Ascending aorta (tissue), 2 donors: ENCODE data around the gene RASGEF1C. TPM values are rescaled to one million over a fixed set of nuclear protein-coding genes. Genes with fewer than 3 reads are reported as not detected.

ENCODE experiments used
- DNase-seq, 2 donors: peaks; one replicate each; pipeline ENCODE4 v3.0.0-alpha.2; 2019; ENCODE audit warnings: low spot score in 2 of 2
- H3K27ac ChIP-seq, 2 donors: fragments of 200-600 bp; sonication (generic); one replicate each; pipeline ENCODE4 v1.5.1; 2016 to 2017; ENCODE audit warnings: mild to moderate bottlenecking in 1 of 2
- H3K27me3 ChIP-seq: fragments of 200-600 bp; sonication (generic); one replicate; pipeline ENCODE4 v1.5.1; 2017
- H3K36me3 ChIP-seq, 2 donors: fragments of 200-600 bp; sonication (generic); one replicate each; pipeline ENCODE4 v1.5.1; 2016
- H3K4me1 ChIP-seq, 2 donors: fragments of 200-600 bp; sonication (generic); one replicate each; pipeline ENCODE4 v1.5.1; 2016 to 2017; ENCODE audit warnings: mild to moderate bottlenecking in 1 of 2
- H3K4me3 ChIP-seq, 2 donors: fragments of 200-600 bp; sonication (generic); one replicate each; pipeline ENCODE4 v1.5.1; 2016 to 2017; ENCODE audit warnings: mild to moderate bottlenecking in 1 of 2
- H3K9me3 ChIP-seq, 2 donors: fragments of 200-600 bp; sonication (generic); one replicate each; pipeline ENCODE4 v1.5.1; 2016
- CTCF ChIP-seq, 3 experiments: fragments of 200-600 bp in 2 of 3; fragments of 450-650 bp in 1 of 3; sonication (generic) in 2 of 3; IDR thresholded peaks; one replicate each; pipeline ENCODE4 v1.5.1; 2016 to 2019; ENCODE audit warnings: antibody characterized with exemption in 3 of 3, mild to moderate bottlenecking in 1 of 3, moderate library complexity in 1 of 3
- intact Hi-C: fragments of 100-400 bp; cut with DNase I; formaldehyde crosslinking; loops from one replicate; pipeline ENCODE4 v1.15.1; 2023
- total RNA-seq: library from RNA; depleted of rRNA; stranded (reverse); fragments of >200 nt; gene quantifications from one replicate; pipeline ENCODE4 v1.1.0, GENCODE V29; 2016

Gene RASGEF1C
- total RNA-seq, 1 donor from 2014 or later, result not detected

- Histone ChIP-seq H3K36me3 (no peaks in the 10 kb centered on the region), H3K4me1 (no peaks in the 10 kb centered on the region), H3K4me3 (no peak overlapping the region), H3K9me3 (peaks cover 5 to 18% of the 10 kb centered on the region in 2 donors), H3K27ac (no peak overlapping the region), H3K27me3 (no peaks in the 10 kb centered on the region)
- DNase-seq, result no peak
- TF ChIP-seq CTCF (IDR thresholded peaks at IDR 0.05), result no peak
- intact Hi-C loops, result no loop called here
Measured at GRCh38 chr5:180187767-180188166, 21.2 kb downstream of the RASGEF1C start.

DNA sequence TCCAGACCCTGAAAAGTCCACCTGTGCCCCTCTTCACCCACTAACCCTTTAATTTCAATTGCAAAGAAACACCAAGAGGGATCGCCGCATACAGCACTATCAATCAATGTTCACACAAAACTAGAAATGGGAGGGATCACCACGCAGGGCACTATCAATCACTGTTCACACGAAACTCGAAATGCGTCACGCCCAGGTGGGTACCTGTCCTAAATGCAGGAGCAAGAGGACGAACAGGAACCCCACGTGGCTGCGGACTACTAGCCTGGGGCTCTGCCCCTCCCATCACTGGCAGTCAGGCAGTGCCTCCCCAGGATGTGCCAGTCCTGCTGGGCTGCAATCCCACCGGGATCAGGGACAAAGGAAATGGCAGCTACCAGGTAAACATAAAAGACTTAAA, 28.2 kb downstream of the RASGEF1C start:
- H3K27ac ChIP-seq, result no peak overlapping the region
- DNase-seq, result no peak
- H3K36me3 ChIP-seq, result no peaks in the 10 kb centered on the region
- intact Hi-C loops, result no loop called here
- no peaks in the 10 kb centered on the region for H3K4me1 ChIP-seq
- H3K4me3 ChIP-seq, result no peak overlapping the region
- peaks cover 0 to under 1% of the 10 kb centered on the region in 2 donors for H3K9me3 ChIP-seq
- no peaks in the 10 kb centered on the region for H3K27me3 ChIP-seq
- no peak for TF ChIP-seq CTCF (IDR thresholded peaks at IDR 0.05)

GRCh38 chr5:180180421-180180820, 28.6 kb downstream of the RASGEF1C start:
- TF ChIP-seq CTCF (IDR thresholded peaks at IDR 0.05), result no peak
- Histone ChIP-seq H3K4me1 (no peaks in the 10 kb centered on the region), H3K4me3 (no peak overlapping the region), H3K27me3 (no peaks in the 10 kb centered on the region), H3K27ac (no peak overlapping the region), H3K9me3 (no peaks in the 10 kb centered on the region), H3K36me3 (no peaks in the 10 kb centered on the region)
- DNase-seq, result no peak
- intact Hi-C loops, result no loop called here

DNA sequence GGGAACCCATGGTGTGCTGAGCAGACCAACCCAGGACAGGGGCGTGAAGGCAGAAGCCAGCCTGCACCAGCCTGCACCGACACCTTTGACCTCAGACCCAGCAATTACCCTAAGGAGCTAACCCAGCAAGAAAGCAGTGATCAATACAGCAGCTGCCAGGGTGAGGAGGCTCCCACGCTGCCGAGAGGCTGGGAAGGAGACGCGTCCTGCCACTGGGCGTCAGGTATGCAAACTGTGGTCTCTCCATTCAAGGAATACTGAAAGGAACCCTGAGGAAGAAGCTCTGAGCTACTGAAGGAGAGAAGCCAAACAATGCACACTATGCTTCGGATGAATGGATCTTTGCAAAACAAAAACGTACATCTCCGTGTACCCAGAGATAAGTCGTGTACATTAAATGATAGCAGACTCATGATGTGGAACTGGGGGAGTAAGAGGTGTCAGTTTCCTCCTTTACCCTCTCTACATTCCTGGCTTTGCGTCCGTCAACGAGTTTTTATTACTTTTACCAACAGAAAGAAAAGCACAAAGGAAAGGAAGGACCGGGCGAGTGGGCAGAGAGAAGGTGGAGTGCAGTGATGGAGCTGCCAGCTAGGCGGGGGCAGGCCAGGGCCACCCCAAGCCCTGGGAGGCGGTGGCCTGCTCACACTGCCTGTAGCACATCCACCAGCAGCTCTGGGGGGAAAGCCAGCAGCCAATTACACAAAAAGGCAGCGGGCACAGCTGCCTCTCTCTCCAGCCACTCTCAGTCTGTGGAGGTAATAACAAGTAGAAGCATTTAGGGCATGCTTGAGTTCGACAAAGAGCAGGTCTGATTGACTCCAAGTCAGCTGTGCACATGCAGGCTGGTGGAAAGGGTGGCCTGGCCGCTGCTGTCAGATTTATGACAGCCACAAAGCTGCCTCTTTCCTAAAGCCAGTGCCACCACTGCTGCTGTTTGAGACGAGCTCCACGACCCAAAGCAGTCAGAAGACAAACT, 29.3 kb downstream of the RASGEF1C start:
- DNase-seq, result no peak
- Histone ChIP-seq H3K9me3 (no peaks in the 10 kb centered on the region), H3K4me1 (no peaks in the 10 kb centered on the region), H3K27ac (no peak overlapping the region), H3K36me3 (no peaks in the 10 kb centered on the region), H3K27me3 (no peaks in the 10 kb centered on the region), H3K4me3 (no peak overlapping the region)
- no peak for TF ChIP-seq CTCF (IDR thresholded peaks at IDR 0.05)
- intact Hi-C loops, result no loop called here

GRCh38 chr5:180178531-180179441, 30.2 kb downstream of the RASGEF1C start:
- no peak for TF ChIP-seq CTCF (IDR thresholded peaks at IDR 0.05)
- Histone ChIP-seq H3K4me3 (no peak overlapping the region), H3K4me1 (no peaks in the 10 kb centered on the region), H3K27ac (no peak overlapping the region), H3K36me3 (no peaks in the 10 kb centered on the region), H3K9me3 (no peaks in the 10 kb centered on the region), H3K27me3 (no peaks in the 10 kb centered on the region)
- intact Hi-C loops, result no loop called here
- DNase-seq, result no peak
